RWPE1 (cell line): ENCODE results near the gene LDHD.
A peak's percentile ranks its signal among the peaks of the same experiment; 100 is the strongest.

Experiments
- CTCF ChIA-PET: fragments of 350-600 bp; sonication (Branson Sonifier 250); formaldehyde crosslinking; extraction: SDS; loops from one replicate; lab custom pipeline; 2021; lab: Yijun Ruan, JAX
- POLR2A ChIA-PET: fragments of 400-600 bp; formaldehyde crosslinking; extraction: SDS; loops from one replicate; lab custom pipeline; 2020; ENCODE audit warnings: antibody characterized with exemption; ENCODE audit not compliant: low non-redundant PET; lab: Yijun Ruan, JAX
- DNase-seq: peaks from one replicate; pipeline ENCODE4 v3.0.0; 2012; ENCODE audit warnings: low spot score
- H3K27ac ChIP-seq: fragments of 450-650 bp; 2 replicates; pipeline ENCODE4 v1.5.1; 2017
- CTCF ChIP-seq: fragments of 450-650 bp; conservative IDR thresholded peaks from 2 replicates; pipeline ENCODE4 v1.5.1; 2017; ENCODE audit warnings: low read depth, mild to moderate bottlenecking

The LDHD gene

GRCh38 chr16:75106351-75107274, 10.0 kb downstream of the LDHD start:
- POLR2A ChIA-PET: no interaction called here
- CTCF ChIA-PET: interaction anchor here (0.6 to 2.2 kb wide), 4 partner anchors 8 to 108 kb away, joined by 3 to 6 read pairs (median 4); partner anchors contain the start of gene ZNRF1

GRCh38 chr16:75105306-75106061, 11.1 kb downstream of the LDHD start:
- ChIA-PET POLR2A (interaction anchor here (0.6 kb wide), 1 partner anchor 612 kb away, joined by 6 read pairs; no protein-coding TSS in a partner anchor), CTCF (interaction anchor here (0.6 to 1.2 kb wide), 3 partner anchors 9 to 107 kb away, joined by 3 to 4 read pairs (median 3); partner anchors contain the start of gene ZNRF1)
- peak overlapping the region; percentile 67 for H3K27ac ChIP-seq
- TF ChIP-seq CTCF: no peak
- no peak for DNase-seq

More at GRCh38 chr16:75106351-75107274, 10.0 kb downstream of the LDHD start:
- H3K27ac ChIP-seq: peak overlapping the region; percentile 67
- no peak for TF ChIP-seq CTCF
- no peak for DNase-seq

- CTCF ChIA-PET: interaction anchor here (1.2 kb wide), 1 partner anchor 106 kb away, joined by 3 read pairs; the partner anchor contains the start of gene ZNRF1
- H3K27ac ChIP-seq: peak overlapping the region; percentile 67; the same call in 1 of the 2 replicates
- POLR2A ChIA-PET: no interaction called here
- no peak for TF ChIP-seq CTCF
- no peak for DNase-seq
Observed at GRCh38 chr16:75104836-75105235, 11.7 kb downstream of the LDHD start.

- CTCF ChIA-PET: interaction anchor here (0.6 kb wide), 1 partner anchor 120 kb away, joined by 3 read pairs; no protein-coding TSS in a partner anchor
- TF ChIP-seq CTCF: no peak
- POLR2A ChIA-PET: no interaction called here
- DNase-seq: no peak
- H3K27ac ChIP-seq: no peak overlapping the region
Observed at GRCh38 chr16:75103994-75104393, 12.6 kb downstream of the LDHD start.

- ChIA-PET CTCF (no interaction called here), POLR2A (no interaction called here)
- DNase-seq: no peak
Observed at GRCh38 chr16:75102595-75102994, 14.0 kb downstream of the LDHD start.

More at GRCh38 chr16:75102595-75102994, 14.0 kb downstream of the LDHD start:
- no peak for TF ChIP-seq CTCF
- no peak overlapping the region for H3K27ac ChIP-seq
